PFSK-1 (cell line): ENCODE results near the gene GNG12.

Source experiments
- POLR2AphosphoS5 ChIP-seq: IDR thresholded peaks from 2 replicates; pipeline ENCODE4 v1.6.1; 2012; ENCODE audit warnings: low read depth, mild to moderate bottlenecking, control low read depth, low read length, moderate library complexity
- TAF1 ChIP-seq: IDR thresholded peaks from 2 replicates; pipeline ENCODE4 v1.6.1; 2012; ENCODE audit warnings: low read length, control low read depth, borderline replicate concordance; ENCODE audit not compliant: insufficient read depth
- TF ChIP-seq, protein P1 (sequence below), 2 experiments: IDR thresholded peaks; 2 replicates each; pipeline versions ENCODE4 v1.6.1 to v1.8.0; 2011 to 2012; ENCODE audit warnings: low read depth in 2 of 2, low read length in 2 of 2, control low read depth in 1 of 2, inconsistent platforms in 1 of 2, mild to moderate bottlenecking in 1 of 2, moderate library complexity in 1 of 2; ENCODE audit not compliant: insufficient read depth in 1 of 2

DNA sequence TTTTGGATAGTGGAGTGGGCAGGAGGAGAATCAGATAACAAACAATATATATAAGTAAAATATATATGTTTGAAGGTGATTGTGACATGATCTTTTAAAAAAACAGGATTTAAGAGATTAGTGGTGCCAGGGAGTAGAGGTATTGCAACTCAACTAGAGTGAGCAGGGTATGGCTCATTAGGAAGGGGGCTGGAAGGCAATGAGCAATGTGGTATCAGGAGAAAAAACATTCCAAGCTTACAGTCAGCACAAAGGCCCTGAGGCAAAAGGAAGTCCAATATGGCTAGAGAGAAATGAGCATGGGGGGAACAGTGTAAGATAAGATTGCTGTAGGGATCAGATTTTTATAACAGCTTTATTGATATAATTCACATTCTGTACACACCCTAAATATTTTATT lies 153.6 kb downstream of the GNG12 start:
- TF ChIP-seq POLR2AphosphoS5 (no peak), TAF1 (no peak)
- TF ChIP-seq, protein P1, sequence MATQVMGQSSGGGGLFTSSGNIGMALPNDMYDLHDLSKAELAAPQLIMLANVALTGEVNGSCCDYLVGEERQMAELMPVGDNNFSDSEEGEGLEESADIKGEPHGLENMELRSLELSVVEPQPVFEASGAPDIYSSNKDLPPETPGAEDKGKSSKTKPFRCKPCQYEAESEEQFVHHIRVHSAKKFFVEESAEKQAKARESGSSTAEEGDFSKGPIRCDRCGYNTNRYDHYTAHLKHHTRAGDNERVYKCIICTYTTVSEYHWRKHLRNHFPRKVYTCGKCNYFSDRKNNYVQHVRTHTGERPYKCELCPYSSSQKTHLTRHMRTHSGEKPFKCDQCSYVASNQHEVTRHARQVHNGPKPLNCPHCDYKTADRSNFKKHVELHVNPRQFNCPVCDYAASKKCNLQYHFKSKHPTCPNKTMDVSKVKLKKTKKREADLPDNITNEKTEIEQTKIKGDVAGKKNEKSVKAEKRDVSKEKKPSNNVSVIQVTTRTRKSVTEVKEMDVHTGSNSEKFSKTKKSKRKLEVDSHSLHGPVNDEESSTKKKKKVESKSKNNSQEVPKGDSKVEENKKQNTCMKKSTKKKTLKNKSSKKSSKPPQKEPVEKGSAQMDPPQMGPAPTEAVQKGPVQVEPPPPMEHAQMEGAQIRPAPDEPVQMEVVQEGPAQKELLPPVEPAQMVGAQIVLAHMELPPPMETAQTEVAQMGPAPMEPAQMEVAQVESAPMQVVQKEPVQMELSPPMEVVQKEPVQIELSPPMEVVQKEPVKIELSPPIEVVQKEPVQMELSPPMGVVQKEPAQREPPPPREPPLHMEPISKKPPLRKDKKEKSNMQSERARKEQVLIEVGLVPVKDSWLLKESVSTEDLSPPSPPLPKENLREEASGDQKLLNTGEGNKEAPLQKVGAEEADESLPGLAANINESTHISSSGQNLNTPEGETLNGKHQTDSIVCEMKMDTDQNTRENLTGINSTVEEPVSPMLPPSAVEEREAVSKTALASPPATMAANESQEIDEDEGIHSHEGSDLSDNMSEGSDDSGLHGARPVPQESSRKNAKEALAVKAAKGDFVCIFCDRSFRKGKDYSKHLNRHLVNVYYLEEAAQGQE (IDR thresholded peaks at IDR 0.05; ENCODE audit: insufficient read depth in 1 of 2, low read depth in 2 of 2, low read length in 2 of 2): no peak
